WTC11 (cell line): Measurements from ENCODE around the gene QKI. TPM values are rescaled to one million over a fixed set of nuclear protein-coding genes. Genes with fewer than 3 reads are reported as not detected.

ENCODE experiments used
- ATAC-seq: fragments of 200-7000 bp; cut with Tn5 transposase; 2 replicates; pipeline ENCODE4 v1.10.0; 2021; ENCODE audit warnings: mild to moderate bottlenecking, moderate library complexity
- CTCF ChIA-PET: fragments of 300-600 bp; sonication (Branson Sonifier 250); formaldehyde crosslinking; loops from one replicate; lab custom pipeline; 2021; ENCODE audit warnings: antibody characterized with exemption; lab: Charles Lee
- POLR2A ChIA-PET: fragments of 350-600 bp; sonication (Branson Sonifier 250); formaldehyde crosslinking; loops from one replicate; lab custom pipeline; 2021; ENCODE audit warnings: antibody characterized with exemption; lab: Charles Lee
- DNase-seq: peaks from one replicate; pipeline ENCODE4 v3.0.0; 2021; ENCODE audit warnings: low spot score
- H3K27ac Mint-ChIP-seq: 2 replicates; pipeline ENCODE4 v1.8.0; 2021; ENCODE audit warnings: mixed read lengths
- H3K27me3 Mint-ChIP-seq: 2 replicates; pipeline ENCODE4 v1.8.0; 2021; ENCODE audit warnings: low read depth, mild to moderate bottlenecking, moderate library complexity, mixed read lengths
- H3K36me3 Mint-ChIP-seq: 2 replicates; pipeline ENCODE4 v1.8.0; 2021; ENCODE audit warnings: mixed read lengths
- H3K4me1 Mint-ChIP-seq: 2 replicates; pipeline ENCODE4 v1.8.0; 2022; ENCODE audit warnings: mixed read lengths
- H3K4me3 Mint-ChIP-seq: 2 replicates; pipeline ENCODE4 v1.8.0; 2021; ENCODE audit warnings: mild to moderate bottlenecking, moderate library complexity, mixed read lengths
- H3K9me3 Mint-ChIP-seq: 2 replicates; pipeline ENCODE4 v1.8.0; 2021; ENCODE audit warnings: mixed read lengths
- ATF3 ChIP-seq: sonication (generic); formaldehyde crosslinking; conservative IDR thresholded peaks from 2 replicates; pipeline ENCODE4 v1.8.1; 2022; ENCODE audit warnings: mild to moderate bottlenecking, missing genetic modification reagents
- CBFB ChIP-seq: sonication (generic); formaldehyde crosslinking; IDR thresholded peaks from 2 replicates; pipeline ENCODE4 v1.8.1; 2022; ENCODE audit warnings: mild to moderate bottlenecking, low read depth, missing genetic modification reagents
- E2F4 ChIP-seq: sonication (generic); formaldehyde crosslinking; IDR thresholded peaks from 2 replicates; pipeline ENCODE4 v1.8.1; 2022; ENCODE audit warnings: low read depth, mild to moderate bottlenecking, moderate library complexity, missing genetic modification reagents, borderline replicate concordance
- GABPB1 ChIP-seq: sonication (generic); formaldehyde crosslinking; IDR thresholded peaks from 2 replicates; pipeline ENCODE4 v1.8.1; 2023; ENCODE audit warnings: mild to moderate bottlenecking, missing genetic modification reagents
- GRHL2 ChIP-seq: fragments of 250-450 bp; sonication (Bioruptor Pico); IDR thresholded peaks from 2 replicates; pipeline ENCODE4 v1.8.0; 2022; ENCODE audit warnings: mild to moderate bottlenecking, moderate library complexity; ENCODE audit not compliant: insufficient replicate concordance, severe bottlenecking
- IRF2 ChIP-seq: sonication (generic); formaldehyde crosslinking; IDR thresholded peaks from 2 replicates; pipeline ENCODE4 v1.8.0; 2022; ENCODE audit warnings: low read depth, missing genetic modification reagents, borderline replicate concordance
- PRDM15 ChIP-seq: sonication (generic); formaldehyde crosslinking; IDR thresholded peaks from 2 replicates; pipeline ENCODE4 v1.8.0; 2022; ENCODE audit warnings: missing genetic modification reagents
- SP1 ChIP-seq: sonication (generic); formaldehyde crosslinking; conservative IDR thresholded peaks from 2 replicates; pipeline ENCODE4 v1.8.1; 2022; ENCODE audit warnings: missing genetic modification reagents
- TEAD4 ChIP-seq: sonication (generic); formaldehyde crosslinking; IDR thresholded peaks from 2 replicates; pipeline ENCODE4 v1.8.0; 2022; ENCODE audit warnings: mild to moderate bottlenecking, missing genetic modification reagents
- ZBTB43 ChIP-seq: sonication (generic); formaldehyde crosslinking; IDR thresholded peaks from 2 replicates; pipeline ENCODE4 v1.8.1; 2023; ENCODE audit warnings: mild to moderate bottlenecking, missing genetic modification reagents
- ZNF121 ChIP-seq: sonication (generic); formaldehyde crosslinking; IDR thresholded peaks from 2 replicates; pipeline ENCODE4 v1.8.0; 2023; ENCODE audit warnings: missing genetic modification reagents
- ZNF425 ChIP-seq: fragments of 250-450 bp; sonication (Bioruptor Pico); conservative IDR thresholded peaks from 2 replicates; pipeline ENCODE4 v1.9.0; 2021; ENCODE audit warnings: mild to moderate bottlenecking
- ZNF532 ChIP-seq: fragments of 250-450 bp; sonication (Bioruptor Pico); IDR thresholded peaks from 2 replicates; pipeline ENCODE4 v1.9.0; 2021; ENCODE audit warnings: mild to moderate bottlenecking, borderline replicate concordance
- ZNF671 ChIP-seq: fragments of 250-450 bp; sonication (Bioruptor Pico); IDR thresholded peaks from 2 replicates; pipeline ENCODE4 v1.8.0; 2021; ENCODE audit warnings: mild to moderate bottlenecking
- total RNA-seq: library from RNA; stranded (reverse); gene quantifications from 3 replicates; pipeline ENCODE4 v1.2.3, GENCODE V29; 2021

QKI gene
- total RNA-seq, 1 experiment from 2014 or later: 145 TPM

- DNase-seq (no peak), ATAC-seq (no peak)
- POLR2A ChIA-PET: no interaction called here
- H3K27ac Mint-ChIP-seq: no peak overlapping the region
- H3K27me3 Mint-ChIP-seq: no peaks in the 10 kb centered on the region
- no peaks in the 10 kb centered on the region for H3K36me3 Mint-ChIP-seq
- no peak overlapping the region for H3K4me3 Mint-ChIP-seq
- no peak for TF ChIP-seq CBFB
- TF ChIP-seq GABPB1 (CRISPR knock-in tag): no peak
- no peak for TF ChIP-seq ZNF425
- TF ChIP-seq E2F4 (CRISPR knock-in tag): no peak
- no peak for TF ChIP-seq ZNF532 (CRISPR knock-in tag)
- no peak for TF ChIP-seq ZNF121
- TF ChIP-seq PRDM15 (CRISPR knock-in tag): no peak
- TF ChIP-seq ZNF671 (CRISPR knock-in tag): no peak
- TF ChIP-seq ATF3: no peak
- no peak for TF ChIP-seq GRHL2 (CRISPR knock-in tag)
- no peak for TF ChIP-seq IRF2 (CRISPR knock-in tag)
- TF ChIP-seq TEAD4: no peak
- no peak for TF ChIP-seq SP1 (CRISPR knock-in tag)
- no peak for TF ChIP-seq ZBTB43 (CRISPR knock-in tag)
- no peaks in the 10 kb centered on the region for H3K4me1 Mint-ChIP-seq
- peaks cover 1% of the 10 kb centered on the region; the same call in 1 of the 2 replicates for H3K9me3 Mint-ChIP-seq
- CTCF ChIA-PET: interaction anchor here (0.7 kb wide), 1 partner anchor 340 kb away, joined by 3 read pairs; no protein-coding TSS in a partner anchor
Observed at GRCh38 chr6:163616452-163616851, 201.9 kb downstream of the QKI start.
